Osteoblast (primary cell): Measurements from ENCODE around the gene TAF9. TPM values are rescaled to one million over a fixed set of nuclear protein-coding genes. Genes with fewer than 3 reads are reported as not detected.
"Not testable (repeated sequence)": the region's sequence is repeated elsewhere in the genome, so short reads cannot be mapped to it uniquely, and the experiment has no call there.

Source experiments
- DNase-seq: peaks from one replicate; pipeline ENCODE4 v3.0.0; 2011; ENCODE audit warnings: low spot score, mixed read lengths; ENCODE audit not compliant: insufficient read length; ENCODE audit errors: missing footprints
- H2AFZ ChIP-seq: 2 replicates; pipeline ENCODE4 v1.6.0; 2011; ENCODE audit warnings: mild to moderate bottlenecking, low read length
- H3K27ac ChIP-seq: 2 replicates; pipeline ENCODE4 v1.5.1; 2011; ENCODE audit warnings: mild to moderate bottlenecking, low read depth, low read length, moderate library complexity
- H3K27me3 ChIP-seq: 2 replicates; pipeline ENCODE4 v1.6.0; 2012; ENCODE audit warnings: mild to moderate bottlenecking, control low read depth, inconsistent platforms, low read length, moderate library complexity; ENCODE audit not compliant: insufficient read depth
- H3K36me3 ChIP-seq: 2 replicates; pipeline ENCODE4 v1.5.1; 2011; ENCODE audit warnings: mild to moderate bottlenecking, low read length, control low read depth, moderate library complexity; ENCODE audit not compliant: insufficient read depth
- H3K4me1 ChIP-seq: 2 replicates; pipeline ENCODE4 v1.5.1; 2011; ENCODE audit warnings: mild to moderate bottlenecking, low read length, control low read depth, moderate library complexity; ENCODE audit not compliant: insufficient read depth
- H3K4me2 ChIP-seq: 2 replicates; pipeline ENCODE4 v1.6.0; 2011; ENCODE audit warnings: mild to moderate bottlenecking, low read length; ENCODE audit not compliant: insufficient read depth
- H3K4me3 ChIP-seq: fragments of 200-600 bp; sonication (generic); 3 replicates; pipeline ENCODE4 v1.5.1; 2012; ENCODE audit warnings: mild to moderate bottlenecking, low read length, inconsistent platforms; ENCODE audit not compliant: insufficient read depth
- H3K79me2 ChIP-seq: 2 replicates; pipeline ENCODE4 v1.6.0; 2012; ENCODE audit warnings: mild to moderate bottlenecking, low read length, control low read depth, inconsistent platforms; ENCODE audit not compliant: insufficient read depth
- H3K9me3 ChIP-seq: 2 replicates; pipeline ENCODE4 v1.5.1; 2011; ENCODE audit warnings: low read depth, low read length, control low read depth
- H4K20me1 ChIP-seq: 2 replicates; pipeline ENCODE4 v1.6.0; 2012; ENCODE audit warnings: mild to moderate bottlenecking, low read length, control low read depth; ENCODE audit not compliant: insufficient read depth
- CTCF ChIP-seq: IDR thresholded peaks from 2 replicates; pipeline ENCODE4 v1.5.1; 2011; ENCODE audit warnings: mild to moderate bottlenecking, low read depth, low read length, moderate library complexity; ENCODE audit errors: extremely low read depth
- total RNA-seq: library from RNA; depleted of rRNA; stranded (reverse); fragments of >200 nt; gene quantifications from 2 replicates; pipeline ENCODE4 v1.2.3, GENCODE V29; 2012

Gene TAF9
- total RNA-seq, 1 donor = 84.7 TPM

- TF ChIP-seq CTCF = no peak
- H3K9me3 ChIP-seq = no peaks in the 10 kb centered on the region
- no peak overlapping the region for H2AFZ ChIP-seq
- no peaks in the 10 kb centered on the region for H3K27me3 ChIP-seq
- no peaks in the 10 kb centered on the region for H4K20me1 ChIP-seq
- H3K36me3 ChIP-seq = peaks cover 27% of the 10 kb centered on the region
- no peak overlapping the region for H3K27ac ChIP-seq
- peaks cover 13% of the 10 kb centered on the region for H3K4me1 ChIP-seq
- no peak for DNase-seq
- no peak overlapping the region for H3K4me2 ChIP-seq
- H3K79me2 ChIP-seq = peaks cover 22% of the 10 kb centered on the region
- no peak overlapping the region for H3K4me3 ChIP-seq
Measured at GRCh38 chr5:69374911-69375446, 5.7 kb upstream of the TAF9 start.

- peaks cover 48% of the 10 kb centered on the region for H3K79me2 ChIP-seq
Measured at GRCh38 chr5:69372394-69372793, 3.1 kb upstream of the TAF9 start.

DNA sequence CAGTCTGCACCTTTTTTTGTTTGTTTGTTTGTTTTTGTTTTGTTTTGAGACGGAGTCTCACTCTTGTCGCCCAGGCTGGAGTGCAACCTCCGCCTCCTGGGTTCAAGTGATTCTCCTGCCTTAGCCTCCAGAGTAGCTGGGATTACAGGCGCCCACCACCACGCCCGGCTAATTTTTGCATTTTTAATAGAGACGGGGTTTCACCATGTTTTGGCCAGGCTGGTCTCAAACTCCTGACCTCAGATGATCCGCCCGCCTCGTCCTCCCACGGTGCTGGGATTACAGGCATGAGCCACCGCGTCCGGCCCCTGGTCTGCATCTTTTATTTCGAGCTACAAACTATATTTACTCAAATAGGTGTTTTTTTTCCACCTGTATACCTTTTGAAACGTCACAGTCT lies 1.0 kb upstream of the TAF9 start:
- H3K4me2 ChIP-seq = peak overlapping the region; percentile 96
- peak overlapping the region; percentile 98 for H3K27ac ChIP-seq
- peaks cover 21% of the 10 kb centered on the region for H3K4me1 ChIP-seq
- H3K9me3 ChIP-seq, H3K27me3 ChIP-seq, DNase-seq: not testable (repeated sequence)
- H3K79me2 ChIP-seq = peaks cover 68% of the 10 kb centered on the region
- peak overlapping the region; percentile 95 for H3K4me3 ChIP-seq
- peaks cover 31% of the 10 kb centered on the region for H3K36me3 ChIP-seq
- H4K20me1 ChIP-seq = peaks cover 15% of the 10 kb centered on the region
- peak overlapping the region; percentile 99 for H2AFZ ChIP-seq

More at GRCh38 chr5:69372394-69372793, 3.1 kb upstream of the TAF9 start:
- peaks cover 6% of the 10 kb centered on the region for H4K20me1 ChIP-seq
- H2AFZ ChIP-seq = no peak overlapping the region
- no peak overlapping the region for H3K27ac ChIP-seq
- no peak overlapping the region for H3K4me2 ChIP-seq
- no peak for DNase-seq
- no peak for TF ChIP-seq CTCF
- no peaks in the 10 kb centered on the region for H3K27me3 ChIP-seq
- H3K4me1 ChIP-seq = peaks cover 21% of the 10 kb centered on the region
- H3K36me3 ChIP-seq = peaks cover 19% of the 10 kb centered on the region
- no peak overlapping the region for H3K4me3 ChIP-seq
- no peaks in the 10 kb centered on the region for H3K9me3 ChIP-seq

- H2AFZ ChIP-seq = peak overlapping the region; percentile 99
- peaks cover 15% of the 10 kb centered on the region for H4K20me1 ChIP-seq
Measured at GRCh38 chr5:69368458-69369339, 621 bp downstream of the TAF9 start.

More at GRCh38 chr5:69368458-69369339, 621 bp downstream of the TAF9 start:
- no peak for DNase-seq
- Histone ChIP-seq H3K27me3 (no peaks in the 10 kb centered on the region), H3K79me2 (peaks cover 84% of the 10 kb centered on the region), H3K4me1 (peaks cover 21% of the 10 kb centered on the region), H3K4me3 (peak overlapping the region; percentile 95), H3K27ac (peak overlapping the region; percentile 98), H3K9me3 (no peaks in the 10 kb centered on the region), H3K4me2 (peak overlapping the region; percentile 96), H3K36me3 (peaks cover 27% of the 10 kb centered on the region)
- TF ChIP-seq CTCF = no peak
